ENCODE results near the gene SLC23A2.

Gene SLC23A2

GRCh38 chr20:4864311-4864752 is 137.0 kb downstream of the SLC23A2 start:
- CTCF ChIA-PET: no interaction called here
- POLR2A ChIA-PET: no interaction called here
- TF ChIP-seq HDGF (IDR thresholded peaks at IDR 0.05; ENCODE audit: borderline replicate concordance) (no peak), PKNOX1 (IDR thresholded peaks at IDR 0.05) (no peak), L3MBTL2 (conservative IDR thresholded peaks at IDR 0.05) (no peak), NFRKB (IDR thresholded peaks at IDR 0.05) (no peak), LEF1 (IDR thresholded peaks at IDR 0.05; ENCODE audit: borderline replicate concordance) (no peak), CTBP1 (IDR thresholded peaks at IDR 0.05; ENCODE audit: borderline replicate concordance) (no peak), ELF4 (IDR thresholded peaks at IDR 0.05) (no peak), BHLHE40 (IDR thresholded peaks at IDR 0.05; ENCODE audit: borderline replicate concordance) (no peak), FOXK2 (IDR thresholded peaks at IDR 0.05) (no peak), ARNT (IDR thresholded peaks at IDR 0.05) (no peak), TARDBP (IDR thresholded peaks at IDR 0.05) (no peak), SUZ12 (IDR thresholded peaks at IDR 0.05) (no peak), FOXA1 (IDR thresholded peaks at IDR 0.05) (no peak), FOXM1 (IDR thresholded peaks at IDR 0.05; ENCODE audit: borderline replicate concordance) (no peak), SP1 (IDR thresholded peaks at IDR 0.05) (no peak), ZNF384 (IDR thresholded peaks at IDR 0.05) (no peak)

GRCh38 chr20:4862661-4863060 is 138.6 kb downstream of the SLC23A2 start:
- ChIA-PET CTCF (no interaction called here), POLR2A (no interaction called here)

More at GRCh38 chr20:4864311-4864752, 137.0 kb downstream of the SLC23A2 start:
- DNase-seq (ENCODE audit: extremely low spot score): no peak

GRCh38 chr20:4861961-4862360 is 139.3 kb downstream of the SLC23A2 start:
- CTCF ChIA-PET: no interaction called here
- POLR2A ChIA-PET: no interaction called here
- no peak for TF ChIP-seq SUZ12 (IDR thresholded peaks at IDR 0.05)
- no peak for TF ChIP-seq TARDBP (IDR thresholded peaks at IDR 0.05)
- TF ChIP-seq PKNOX1 (IDR thresholded peaks at IDR 0.05): no peak
- no peak for TF ChIP-seq ZNF384 (IDR thresholded peaks at IDR 0.05)
- DNase-seq (ENCODE audit: extremely low spot score): no peak

More at GRCh38 chr20:4862661-4863060, 138.6 kb downstream of the SLC23A2 start:
- TF ChIP-seq PKNOX1 (IDR thresholded peaks at IDR 0.05) (no peak), L3MBTL2 (conservative IDR thresholded peaks at IDR 0.05) (no peak), ARNT (IDR thresholded peaks at IDR 0.05) (no peak), BHLHE40 (IDR thresholded peaks at IDR 0.05; ENCODE audit: borderline replicate concordance) (no peak)
- no peak for DNase-seq (ENCODE audit: extremely low spot score)

GRCh38 chr20:4858000-4858399 is 143.3 kb downstream of the SLC23A2 start:
- DNase-seq (ENCODE audit: extremely low spot score): no peak
- POLR2A ChIA-PET: no interaction called here
- TF ChIP-seq LEF1 (IDR thresholded peaks at IDR 0.05; ENCODE audit: borderline replicate concordance): no peak
- CTCF ChIA-PET: no interaction called here

GRCh38 chr20:4856022-4856755 is 145.1 kb downstream of the SLC23A2 start:
- no peak for DNase-seq (ENCODE audit: extremely low spot score)
- ChIA-PET CTCF (no interaction called here), POLR2A (no interaction called here)
- TF ChIP-seq NFRKB (IDR thresholded peaks at IDR 0.05) (no peak), ARNT (IDR thresholded peaks at IDR 0.05) (no peak), BHLHE40 (IDR thresholded peaks at IDR 0.05; ENCODE audit: borderline replicate concordance) (no peak), L3MBTL2 (conservative IDR thresholded peaks at IDR 0.05) (no peak), HDGF (IDR thresholded peaks at IDR 0.05; ENCODE audit: borderline replicate concordance) (no peak), FOXA1 (IDR thresholded peaks at IDR 0.05) (no peak), TARDBP (IDR thresholded peaks at IDR 0.05) (no peak), PKNOX1 (IDR thresholded peaks at IDR 0.05) (no peak), ZNF384 (IDR thresholded peaks at IDR 0.05) (no peak), FOXK2 (IDR thresholded peaks at IDR 0.05) (no peak), ELF4 (IDR thresholded peaks at IDR 0.05) (no peak), SP1 (IDR thresholded peaks at IDR 0.05) (no peak)

- ChIA-PET POLR2A (no interaction called here), CTCF (no interaction called here)
- TF ChIP-seq FOXA1 (IDR thresholded peaks at IDR 0.05): no peak
- no peak for TF ChIP-seq TARDBP (IDR thresholded peaks at IDR 0.05)
- TF ChIP-seq HDGF (IDR thresholded peaks at IDR 0.05; ENCODE audit: borderline replicate concordance): no peak
- no peak for TF ChIP-seq FOXM1 (IDR thresholded peaks at IDR 0.05; ENCODE audit: borderline replicate concordance)
- no peak for TF ChIP-seq ZNF384 (IDR thresholded peaks at IDR 0.05)
- TF ChIP-seq FOXK2 (IDR thresholded peaks at IDR 0.05): no peak
- TF ChIP-seq SUZ12 (IDR thresholded peaks at IDR 0.05): no peak
- no peak for DNase-seq (ENCODE audit: extremely low spot score)
Observed at GRCh38 chr20:4855555-4855954, 145.8 kb downstream of the SLC23A2 start.
